Measurements from ENCODE around the gene MAP3K9.

GRCh38 chr14:70811050-70811449 is 1.7 kb upstream of the MAP3K9 start:
- no peak for TF ChIP-seq REST (IDR thresholded peaks at IDR 0.05; ENCODE audit: insufficient read depth in 1 of 2, low read depth in 2 of 2, low read length in 1 of 2)
- no peak for TF ChIP-seq CTCF (IDR thresholded peaks at IDR 0.05)
- no peak for TF ChIP-seq POLR2AphosphoS5 (IDR thresholded peaks at IDR 0.05; ENCODE audit: low read depth, low read length)
- TF ChIP-seq SIN3A (IDR thresholded peaks at IDR 0.05; ENCODE audit: borderline replicate concordance, insufficient read depth, low read depth, low read length), result no peak

All from Panc1 (cell line).